ENCODE results near the gene FKBP8. TPM values are rescaled to one million over a fixed set of nuclear protein-coding genes. Genes with fewer than 3 reads are reported as not detected.

Gene FKBP8
- polyA plus RNA-seq, 3 donors, result 78.0 to 159 (median 81.2) TPM

- Histone ChIP-seq H2AFZ (ENCODE audit: insufficient read depth, low read depth, low read length, poor library complexity, severe bottlenecking) (no peak overlapping the region), H3K27me3 (ENCODE audit: control insufficient read depth in 2 of 2, insufficient read depth in 2 of 2, low read length in 2 of 2) (no peaks in the 10 kb centered on the region), H3K4me2 (replicated peaks; ENCODE audit: extremely low read depth, low read length, poor library complexity, severe bottlenecking) (peak overlapping the region; percentile 68), H3K4me1 (ENCODE audit: control insufficient read depth in 1 of 2, insufficient read depth in 2 of 2, low read length in 2 of 2) (peaks cover 94 to 100% of the 10 kb centered on the region in 2 donors), H3K4me3 (replicated peaks in 1 of 3; ENCODE audit: low read depth in 2 of 3, low read length in 3 of 3) (peak overlapping the region in 1 of 3 experiments; percentile 61), H3K9ac (ENCODE audit: insufficient read depth, low read length, poor library complexity, severe bottlenecking) (peak overlapping the region; percentile 68), H3K36me3 (replicated peaks in 1 of 2; ENCODE audit: control insufficient read depth in 1 of 2, insufficient read depth in 2 of 2, low read length in 2 of 2) (peaks cover 2 to 17% of the 10 kb centered on the region in 2 donors), H3K9me3 (replicated peaks in 1 of 2; ENCODE audit: control insufficient read depth in 1 of 2, insufficient read depth in 1 of 2, low read length in 2 of 2) (no peaks in the 10 kb centered on the region), H3K27ac (ENCODE audit: low read depth in 1 of 2, low read length in 2 of 2) (peak overlapping the region; percentile 95 to 96), H3K79me2 (ENCODE audit: insufficient read depth, low read length) (peaks cover 92% of the 10 kb centered on the region), H4K20me1 (ENCODE audit: insufficient read depth, low read length) (peaks cover 97% of the 10 kb centered on the region)
- no peak for TF ChIP-seq CTCF (IDR thresholded peaks at IDR 0.05)
- Mint-ChIP-seq H3K27ac (peak overlapping the region; percentile 96 to 99 (median 98)), H3K36me3 (peaks cover 36% of the 10 kb centered on the region in 2 donors), H3K4me3 (peak overlapping the region; percentile 66 to 87), H3K9me3 (no peaks in the 10 kb centered on the region), H3K4me1 (peaks cover 100% of the 10 kb centered on the region), H3K27me3 (ENCODE audit: low read depth in 3 of 3) (peaks cover 0 to 3% (median 2%) of the 10 kb centered on the region in 3 donors)
- 0% methylated on average over 15 of the region's 17 CpGs for WGBS (ENCODE audit: insufficient coverage)
- intact Hi-C loops (cut with micrococcal nuclease), result loop anchor here in 1 of 2 donors (2.0 kb wide), 1 partner anchor 18 kb away; no protein-coding TSS in a partner anchor
- DNase-seq, result peak; percentile 82 to 92 (median 90)
Observed at GRCh38 chr19:18502638-18503294, 40.6 kb downstream of the FKBP8 start.

GRCh38 chr19:18502246-18502637, 41.1 kb downstream of the FKBP8 start:
- H3K4me3 Mint-ChIP-seq, result peak overlapping the region; percentile 66 to 79
- DNase-seq, result no peak
- peak overlapping the region in 1 of 3 experiments; percentile 61 for H3K4me3 ChIP-seq (replicated peaks in 1 of 3; ENCODE audit: low read depth in 2 of 3, low read length in 3 of 3)
- H3K79me2 ChIP-seq (ENCODE audit: insufficient read depth, low read length), result peaks cover 92% of the 10 kb centered on the region
- 60% methylated on average over 3 of the region's 7 CpGs for WGBS (ENCODE audit: insufficient coverage)
- H3K4me1 ChIP-seq (ENCODE audit: control insufficient read depth in 1 of 2, insufficient read depth in 2 of 2, low read length in 2 of 2), result peaks cover 93 to 100% of the 10 kb centered on the region in 2 donors
- peak overlapping the region; percentile 96 to 99 (median 98) for H3K27ac Mint-ChIP-seq
- peak overlapping the region; percentile 68 for H3K4me2 ChIP-seq (replicated peaks; ENCODE audit: extremely low read depth, low read length, poor library complexity, severe bottlenecking)
- H4K20me1 ChIP-seq (ENCODE audit: insufficient read depth, low read length), result peaks cover 97% of the 10 kb centered on the region
- H3K27ac ChIP-seq (ENCODE audit: low read depth in 1 of 2, low read length in 2 of 2), result peak overlapping the region; percentile 95 to 96
- no peaks in the 10 kb centered on the region for H3K9me3 Mint-ChIP-seq
- H3K27me3 ChIP-seq (ENCODE audit: control insufficient read depth in 2 of 2, insufficient read depth in 2 of 2, low read length in 2 of 2), result no peaks in the 10 kb centered on the region
- TF ChIP-seq CTCF (IDR thresholded peaks at IDR 0.05), result no peak
- H3K36me3 ChIP-seq (replicated peaks in 1 of 2; ENCODE audit: control insufficient read depth in 1 of 2, insufficient read depth in 2 of 2, low read length in 2 of 2), result peaks cover 0 to 13% of the 10 kb centered on the region in 2 donors
- intact Hi-C loops (cut with micrococcal nuclease), result loop anchor here in 1 of 2 donors (2.0 kb wide), 1 partner anchor 19 kb away; no protein-coding TSS in a partner anchor
- H3K9ac ChIP-seq (ENCODE audit: insufficient read depth, low read length, poor library complexity, severe bottlenecking), result peak overlapping the region; percentile 68
- no peaks in the 10 kb centered on the region for H3K9me3 ChIP-seq (replicated peaks in 1 of 2; ENCODE audit: control insufficient read depth in 1 of 2, insufficient read depth in 1 of 2, low read length in 2 of 2)
- no peak overlapping the region for H2AFZ ChIP-seq (ENCODE audit: insufficient read depth, low read depth, low read length, poor library complexity, severe bottlenecking)
- peaks cover 30 to 31% of the 10 kb centered on the region in 2 donors for H3K36me3 Mint-ChIP-seq
- peaks cover 0 to 3% (median 2%) of the 10 kb centered on the region in 3 donors for H3K27me3 Mint-ChIP-seq (ENCODE audit: low read depth in 3 of 3)
- H3K4me1 Mint-ChIP-seq, result peaks cover 99% of the 10 kb centered on the region
